IMR-90 (cell line): Measurements from ENCODE around the gene VPS25.

Experiments
- CEBPB ChIP-seq: IDR thresholded peaks from 2 replicates; pipeline ENCODE4 v1.6.1; 2012; ENCODE audit warnings: low read depth, low read length, improper control_type of control experiment
- CTCF ChIP-seq: conservative IDR thresholded peaks from 2 replicates; pipeline ENCODE4 v1.5.1; 2012; ENCODE audit warnings: mild to moderate bottlenecking, low read depth, low read length, improper control_type of control experiment
- ELK1 ChIP-seq: fragments of 150-350 bp; IDR thresholded peaks from 2 replicates; pipeline ENCODE4 v1.6.1; 2016; ENCODE audit warnings: low read depth, mild to moderate bottlenecking, low read length, moderate library complexity, borderline replicate concordance
- FOS ChIP-seq: fragments of 150-350 bp; IDR thresholded peaks from 2 replicates; pipeline ENCODE4 v1.6.1; 2016; ENCODE audit warnings: low read depth, low read length
- MAFK ChIP-seq: IDR thresholded peaks from 2 replicates; pipeline ENCODE4 v1.6.1; 2012; ENCODE audit warnings: low read depth, low read length, improper control_type of control experiment
- MAZ ChIP-seq: IDR thresholded peaks from 2 replicates; pipeline ENCODE4 v1.6.1; 2012; ENCODE audit warnings: low read depth, mild to moderate bottlenecking, low read length, improper control_type of control experiment, moderate library complexity, borderline replicate concordance
- MXI1 ChIP-seq: IDR thresholded peaks from 2 replicates; pipeline ENCODE4 v1.6.1; 2012; ENCODE audit warnings: low read depth, mild to moderate bottlenecking, low read length, moderate library complexity, borderline replicate concordance
- POLR2A ChIP-seq: IDR thresholded peaks from 2 replicates; pipeline ENCODE4 v1.6.1; 2012; ENCODE audit warnings: mild to moderate bottlenecking, low read depth, low read length
- RAD21 ChIP-seq: IDR thresholded peaks from 2 replicates; pipeline ENCODE4 v1.6.1; 2012; ENCODE audit warnings: low read length, improper control_type of control experiment
- RCOR1 ChIP-seq: IDR thresholded peaks from 2 replicates; pipeline ENCODE4 v1.6.1; 2012; ENCODE audit warnings: mild to moderate bottlenecking, low read length, improper control_type of control experiment; ENCODE audit not compliant: insufficient replicate concordance
- RFX5 ChIP-seq: IDR thresholded peaks from 2 replicates; pipeline ENCODE4 v1.8.0; 2012; ENCODE audit warnings: low read depth, mild to moderate bottlenecking, low read length, moderate library complexity
- SMC3 ChIP-seq: fragments of 150-350 bp; IDR thresholded peaks from 2 replicates; pipeline ENCODE4 v1.6.1; 2016; ENCODE audit warnings: low read depth, mild to moderate bottlenecking, antibody characterized with exemption, low read length, moderate library complexity

GRCh38 chr17:42744806-42745617, 28.2 kb upstream of the VPS25 start, which contains the start of gene EZH1:
- TF ChIP-seq CTCF (no peak), SMC3 (no peak), MXI1 (peak; percentile 11; the same call in 1 of the 2 replicates), CEBPB (no peak), RFX5 (no peak), POLR2A (peak; percentile 60), MAZ (peak; percentile 88; the same call in 1 of the 2 replicates), ELK1 (no peak), MAFK (no peak), RCOR1 (no peak), FOS (no peak), RAD21 (no peak)
